Liver (tissue), 9 donors: ENCODE data around the gene EIF4E2. TPM values are rescaled to one million over a fixed set of nuclear protein-coding genes. Genes with fewer than 3 reads are reported as not detected.

Experiments
- DNase-seq: peaks from one replicate; pipeline ENCODE4 v3.0.0-alpha.2; 2017; ENCODE audit warnings: low spot score
- H3K27ac ChIP-seq, 2 donors: one replicate each; pipeline ENCODE4 v1.7.0; 2013; ENCODE audit warnings: inconsistent platforms in 2 of 2, low read length in 2 of 2, control low read depth in 1 of 2, low read depth in 1 of 2, mild to moderate bottlenecking in 1 of 2
- H3K27me3 ChIP-seq, 4 donors: one replicate each; pipeline versions ENCODE4 v1.6.1 to v1.7.0; 2013; ENCODE audit warnings: low read length in 3 of 4, inconsistent platforms in 1 of 4, mild to moderate bottlenecking in 1 of 4, moderate library complexity in 1 of 4; ENCODE audit not compliant: control insufficient read depth in 4 of 4, insufficient read depth in 4 of 4
- H3K36me3 ChIP-seq, 4 donors: one replicate each; pipeline versions ENCODE4 v1.6.1 to v1.7.0; 2013; ENCODE audit warnings: low read length in 3 of 4, mild to moderate bottlenecking in 3 of 4, low read depth in 1 of 4, moderate library complexity in 1 of 4; ENCODE audit not compliant: control insufficient read depth in 4 of 4, insufficient read depth in 3 of 4
- H3K4me1 ChIP-seq, 4 donors: one replicate each; pipeline versions ENCODE4 v1.6.1 to v1.7.0; 2013; ENCODE audit warnings: low read length in 3 of 4, mild to moderate bottlenecking in 3 of 4, moderate library complexity in 1 of 4; ENCODE audit not compliant: control insufficient read depth in 4 of 4, insufficient read depth in 4 of 4
- H3K4me3 ChIP-seq, 3 donors: one replicate each; pipeline versions ENCODE4 v1.6.1 to v1.7.0; 2013; ENCODE audit warnings: low read length in 3 of 3, control low read depth in 1 of 3, low read depth in 1 of 3, mild to moderate bottlenecking in 1 of 3
- H3K9ac ChIP-seq, 2 donors: one replicate each; pipeline ENCODE4 v1.7.0; 2013; ENCODE audit warnings: low read length in 2 of 2, mild to moderate bottlenecking in 2 of 2, moderate library complexity in 2 of 2, control low read depth in 1 of 2, low read depth in 1 of 2
- H3K9me3 ChIP-seq, 4 donors: one replicate each; pipeline versions ENCODE4 v1.6.1 to v1.7.0; 2013; ENCODE audit warnings: low read length in 3 of 4; ENCODE audit not compliant: control insufficient read depth in 4 of 4
- FOXA1 ChIP-seq: IDR thresholded peaks from 2 replicates; pipeline ENCODE4 v1.6.1; 2016; ENCODE audit warnings: antibody characterized with exemption
- GABPA ChIP-seq, 2 donors: IDR thresholded peaks in 1 of 2; conservative IDR thresholded peaks in 1 of 2; 2 replicates each; pipeline ENCODE4 v1.6.1; 2016; ENCODE audit warnings: antibody characterized with exemption in 2 of 2, mild to moderate bottlenecking in 1 of 2, moderate library complexity in 1 of 2
- HNF4A ChIP-seq, 2 donors: conservative IDR thresholded peaks; 2 replicates each; pipeline ENCODE4 v1.6.1; 2016; ENCODE audit warnings: antibody characterized with exemption in 2 of 2, mild to moderate bottlenecking in 2 of 2
- JUND ChIP-seq, 2 donors: IDR thresholded peaks; 2 replicates each; pipeline ENCODE4 v1.6.1; 2016; ENCODE audit warnings: antibody characterized with exemption in 2 of 2
- NR2F2 ChIP-seq: IDR thresholded peaks from 2 replicates; pipeline ENCODE4 v1.6.1; 2016; ENCODE audit warnings: antibody characterized with exemption
- RXRA ChIP-seq, 2 donors: IDR thresholded peaks; 2 replicates each; pipeline ENCODE4 v1.6.1; 2017 to 2018; ENCODE audit warnings: antibody characterized with exemption in 2 of 2, mild to moderate bottlenecking in 1 of 2
- SP1 ChIP-seq: IDR thresholded peaks from 2 replicates; pipeline ENCODE4 v1.6.1; 2018; ENCODE audit warnings: antibody characterized with exemption, mild to moderate bottlenecking
- TAF1 ChIP-seq: conservative IDR thresholded peaks from 2 replicates; pipeline ENCODE4 v1.6.1; 2016; ENCODE audit warnings: antibody characterized with exemption, mild to moderate bottlenecking
- WGBS: extraction: QIAGEN DNeasy Blood & Tissue Kit; methylation state at CpG from one replicate; pipeline ENCODE4 v1.1.7; 2013; 5-methylcytosine and 5-hydroxymethylcytosine counted together
- polyA plus RNA-seq, 2 donors: library from polyadenylated mRNA; stranded (reverse) in 1 of 2; unstranded in 1 of 2; fragments of 200-250 nt in 1 of 2; fragments of >200 nt in 1 of 2; fragmentation: Nextera tagmentation in 1 of 2; extraction: Ambion mirVana in 1 of 2; gene quantifications; one replicate each; pipeline versions ENCODE4 v1.2.1 to v1.2.3, GENCODE V29; 2013 to 2015
- total RNA-seq, 2 donors: library from RNA; depleted of rRNA; stranded (reverse); fragments of >200 nt; gene quantifications; one replicate each; pipeline ENCODE4 v1.2.3, GENCODE V29; 2014
- TF ChIP-seq, protein P1 (sequence below): IDR thresholded peaks from 2 replicates; pipeline ENCODE4 v1.6.1; 2016; ENCODE audit warnings: antibody characterized with exemption, mild to moderate bottlenecking
- TF ChIP-seq, protein P2 (sequence below): IDR thresholded peaks from 2 replicates; pipeline ENCODE4 v1.6.1; 2016; ENCODE audit warnings: antibody characterized with exemption
- TF ChIP-seq, protein P3 (sequence below): IDR thresholded peaks from 2 replicates; pipeline ENCODE4 v1.6.1; 2016; ENCODE audit warnings: antibody characterized with exemption
- donor health status: healthy.
- donor health status: healthy.
- donor health status: healthy.
- donor health status: healthy.
- donor health status: healthy.

EIF4E2 gene
- total and polyA plus RNA-seq, 4 donors: 30.0 to 46.9 (median 45.4) TPM

DNA sequence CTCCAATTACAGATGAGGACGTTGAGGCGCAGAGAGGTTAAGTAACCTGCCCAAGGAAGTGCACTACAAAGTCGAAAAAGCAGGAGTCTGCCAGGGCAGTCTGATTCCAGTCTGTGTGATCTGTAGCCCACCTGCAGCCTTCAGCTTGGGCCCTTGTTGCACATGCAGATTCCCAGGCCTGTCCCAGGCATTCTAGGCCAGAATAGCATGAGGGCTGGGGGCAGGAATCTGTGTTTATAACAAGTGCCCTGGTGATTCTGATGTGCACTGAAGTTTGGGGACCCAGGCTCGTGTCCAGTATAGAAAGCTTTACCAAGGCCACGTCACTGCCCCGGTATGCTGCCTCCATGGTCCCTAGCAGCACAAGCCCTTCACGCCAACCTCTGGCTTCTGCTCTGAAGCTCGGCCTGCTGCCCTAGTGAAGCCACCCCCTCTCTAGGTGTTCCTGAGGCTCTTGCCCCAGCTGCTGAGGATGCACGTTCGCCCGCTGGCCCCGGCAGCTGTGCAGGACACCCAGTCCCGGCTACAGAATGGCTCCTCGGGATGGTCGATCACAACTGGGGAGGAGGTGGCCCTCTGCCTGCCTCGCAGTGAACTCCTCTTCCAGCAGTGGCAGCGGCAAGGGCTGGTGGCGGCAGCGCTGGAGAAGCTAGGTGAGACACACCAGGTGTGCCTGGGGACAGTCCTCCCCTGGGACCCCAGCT, 6.4 kb upstream of the EIF4E2 start:
- 94% methylated on average over 19 of the region's 19 CpGs for WGBS
- Histone ChIP-seq H3K9me3 (no peaks in the 10 kb centered on the region), H3K27ac (no peak overlapping the region), H3K27me3 (no peaks in the 10 kb centered on the region), H3K4me1 (peaks cover 0 to 4% (median 0%) of the 10 kb centered on the region in 4 donors), H3K4me3 (no peak overlapping the region), H3K36me3 (no peaks in the 10 kb centered on the region), H3K9ac (no peak overlapping the region)
- TF ChIP-seq, protein P1, sequence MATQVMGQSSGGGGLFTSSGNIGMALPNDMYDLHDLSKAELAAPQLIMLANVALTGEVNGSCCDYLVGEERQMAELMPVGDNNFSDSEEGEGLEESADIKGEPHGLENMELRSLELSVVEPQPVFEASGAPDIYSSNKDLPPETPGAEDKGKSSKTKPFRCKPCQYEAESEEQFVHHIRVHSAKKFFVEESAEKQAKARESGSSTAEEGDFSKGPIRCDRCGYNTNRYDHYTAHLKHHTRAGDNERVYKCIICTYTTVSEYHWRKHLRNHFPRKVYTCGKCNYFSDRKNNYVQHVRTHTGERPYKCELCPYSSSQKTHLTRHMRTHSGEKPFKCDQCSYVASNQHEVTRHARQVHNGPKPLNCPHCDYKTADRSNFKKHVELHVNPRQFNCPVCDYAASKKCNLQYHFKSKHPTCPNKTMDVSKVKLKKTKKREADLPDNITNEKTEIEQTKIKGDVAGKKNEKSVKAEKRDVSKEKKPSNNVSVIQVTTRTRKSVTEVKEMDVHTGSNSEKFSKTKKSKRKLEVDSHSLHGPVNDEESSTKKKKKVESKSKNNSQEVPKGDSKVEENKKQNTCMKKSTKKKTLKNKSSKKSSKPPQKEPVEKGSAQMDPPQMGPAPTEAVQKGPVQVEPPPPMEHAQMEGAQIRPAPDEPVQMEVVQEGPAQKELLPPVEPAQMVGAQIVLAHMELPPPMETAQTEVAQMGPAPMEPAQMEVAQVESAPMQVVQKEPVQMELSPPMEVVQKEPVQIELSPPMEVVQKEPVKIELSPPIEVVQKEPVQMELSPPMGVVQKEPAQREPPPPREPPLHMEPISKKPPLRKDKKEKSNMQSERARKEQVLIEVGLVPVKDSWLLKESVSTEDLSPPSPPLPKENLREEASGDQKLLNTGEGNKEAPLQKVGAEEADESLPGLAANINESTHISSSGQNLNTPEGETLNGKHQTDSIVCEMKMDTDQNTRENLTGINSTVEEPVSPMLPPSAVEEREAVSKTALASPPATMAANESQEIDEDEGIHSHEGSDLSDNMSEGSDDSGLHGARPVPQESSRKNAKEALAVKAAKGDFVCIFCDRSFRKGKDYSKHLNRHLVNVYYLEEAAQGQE: no peak
- TF ChIP-seq, protein P2, sequence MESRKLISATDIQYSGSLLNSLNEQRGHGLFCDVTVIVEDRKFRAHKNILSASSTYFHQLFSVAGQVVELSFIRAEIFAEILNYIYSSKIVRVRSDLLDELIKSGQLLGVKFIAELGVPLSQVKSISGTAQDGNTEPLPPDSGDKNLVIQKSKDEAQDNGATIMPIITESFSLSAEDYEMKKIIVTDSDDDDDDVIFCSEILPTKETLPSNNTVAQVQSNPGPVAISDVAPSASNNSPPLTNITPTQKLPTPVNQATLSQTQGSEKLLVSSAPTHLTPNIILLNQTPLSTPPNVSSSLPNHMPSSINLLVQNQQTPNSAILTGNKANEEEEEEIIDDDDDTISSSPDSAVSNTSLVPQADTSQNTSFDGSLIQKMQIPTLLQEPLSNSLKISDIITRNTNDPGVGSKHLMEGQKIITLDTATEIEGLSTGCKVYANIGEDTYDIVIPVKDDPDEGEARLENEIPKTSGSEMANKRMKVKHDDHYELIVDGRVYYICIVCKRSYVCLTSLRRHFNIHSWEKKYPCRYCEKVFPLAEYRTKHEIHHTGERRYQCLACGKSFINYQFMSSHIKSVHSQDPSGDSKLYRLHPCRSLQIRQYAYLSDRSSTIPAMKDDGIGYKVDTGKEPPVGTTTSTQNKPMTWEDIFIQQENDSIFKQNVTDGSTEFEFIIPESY: no peak
- no peak for TF ChIP-seq RXRA (IDR thresholded peaks at IDR 0.05)
- no peak for TF ChIP-seq HNF4A (conservative IDR thresholded peaks at IDR 0.05)
- no peak for TF ChIP-seq JUND (IDR thresholded peaks at IDR 0.05)
- TF ChIP-seq, protein P3, sequence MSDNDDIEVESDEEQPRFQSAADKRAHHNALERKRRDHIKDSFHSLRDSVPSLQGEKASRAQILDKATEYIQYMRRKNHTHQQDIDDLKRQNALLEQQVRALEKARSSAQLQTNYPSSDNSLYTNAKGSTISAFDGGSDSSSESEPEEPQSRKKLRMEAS: no peak
- TF ChIP-seq FOXA1: no peak
- DNase-seq: no peak

DNA sequence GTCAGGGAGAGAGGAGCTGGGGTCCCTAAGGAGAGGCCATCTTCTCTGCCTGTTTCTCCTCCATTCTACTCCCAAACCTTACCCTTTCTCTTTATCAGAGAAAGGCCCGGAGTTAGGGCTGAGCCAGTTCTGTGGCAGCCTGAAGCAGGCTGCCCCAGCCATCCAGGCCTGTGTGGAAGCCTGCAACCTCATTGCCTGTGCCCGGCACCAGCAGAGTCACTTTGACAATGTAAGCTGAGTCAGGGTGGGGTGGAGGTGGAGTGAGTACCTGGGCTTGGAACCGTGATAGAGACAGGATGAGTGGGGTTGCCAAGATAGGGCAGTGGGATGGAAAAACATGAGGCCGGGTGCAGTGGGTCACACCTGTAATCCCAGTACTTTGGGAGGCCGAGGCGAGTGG, 5.8 kb upstream of the EIF4E2 start:
- 95% methylated on average over 6 of the region's 6 CpGs for WGBS
- peaks cover 0 to 7% (median under 1%) of the 10 kb centered on the region in 4 donors for H3K4me1 ChIP-seq

More for the DNA sequence above, 5.8 kb upstream of the EIF4E2 start:
- H3K27ac ChIP-seq: no peak overlapping the region
- no peak overlapping the region for H3K9ac ChIP-seq
- no peaks in the 10 kb centered on the region for H3K27me3 ChIP-seq
- TF ChIP-seq SP1: no peak
- TF ChIP-seq GABPA (IDR thresholded peaks at IDR 0.05 in 1 of 2, conservative IDR thresholded peaks at IDR 0.05 in 1 of 2): no peak
- no peak for TF ChIP-seq HNF4A (conservative IDR thresholded peaks at IDR 0.05)
- TF ChIP-seq NR2F2: no peak
- TF ChIP-seq, protein P3: no peak
- TF ChIP-seq, protein P2: no peak
- no peak for TF ChIP-seq TAF1
- H3K9me3 ChIP-seq: no peaks in the 10 kb centered on the region
- H3K4me3 ChIP-seq: no peak overlapping the region
- H3K36me3 ChIP-seq: no peaks in the 10 kb centered on the region
- DNase-seq: no peak
